HG03575 (cell line): Measurements from ENCODE around the gene CSNK2A2.

ENCODE experiments used
- ATAC-seq: cut with Tn5 transposase; IDR thresholded peaks from one replicate; pipeline ENCODE4 v1.9.1; 2021; ENCODE audit not compliant: unreplicated experiment, insufficient number of reproducible peaks, low FRiP score; ENCODE audit errors: extremely low read depth

CSNK2A2 gene

DNA sequence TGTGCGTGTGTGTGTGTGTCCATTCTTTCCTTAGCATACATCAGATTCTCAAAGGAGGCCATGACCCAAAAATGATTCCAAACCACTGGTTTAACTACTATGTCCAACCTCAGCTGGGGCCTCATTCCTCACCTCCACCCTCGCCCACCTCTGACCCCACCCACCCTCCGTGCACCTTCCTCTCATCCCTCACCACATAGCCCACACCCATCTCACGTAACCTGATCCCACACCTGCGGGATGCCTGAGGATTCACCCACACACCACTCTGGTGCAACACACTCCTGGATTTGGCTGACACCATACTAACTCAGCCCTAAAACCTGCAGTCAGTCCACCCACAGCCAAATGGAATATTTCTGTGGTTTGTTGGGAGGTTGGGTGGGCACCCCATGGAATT lies 3.3 kb upstream of the CSNK2A2 start:
- no peak for ATAC-seq

DNA sequence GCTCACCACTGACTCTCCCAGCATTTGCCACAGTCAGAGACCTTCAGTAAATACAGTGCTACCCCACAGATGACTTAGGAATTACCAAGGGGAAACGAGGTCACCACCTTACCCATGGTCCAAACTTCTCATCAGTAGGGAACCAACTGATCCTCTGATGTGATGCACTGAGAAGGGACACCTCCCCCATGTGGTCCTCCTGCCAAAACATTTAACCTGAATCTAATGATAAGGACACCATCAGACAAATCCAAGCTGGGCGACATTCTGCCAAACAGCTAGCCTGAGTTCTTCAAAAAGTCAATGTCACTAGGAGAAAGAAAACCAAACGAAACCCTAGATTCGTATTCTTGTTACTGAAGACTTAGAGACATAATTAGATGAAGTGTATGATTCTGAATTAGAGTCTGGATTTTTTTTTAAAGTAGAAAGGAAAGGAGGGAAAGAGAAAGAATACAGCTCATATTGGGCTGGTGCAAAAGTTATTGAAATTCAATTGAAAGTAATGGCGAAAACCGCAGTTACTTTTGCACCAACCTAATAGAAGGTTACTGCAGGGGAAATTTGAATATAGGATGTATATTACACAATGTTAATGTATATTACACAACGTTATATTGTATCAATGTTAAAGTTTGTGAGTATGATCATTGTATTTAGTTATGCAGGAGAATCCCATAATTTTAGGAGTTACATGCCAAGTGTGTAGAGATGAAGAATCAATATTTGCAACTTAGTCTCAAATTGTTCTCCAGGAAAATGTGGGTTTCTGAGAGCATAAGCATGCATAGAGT lies 2.3 kb upstream of the CSNK2A2 start:
- ATAC-seq = no peak

DNA sequence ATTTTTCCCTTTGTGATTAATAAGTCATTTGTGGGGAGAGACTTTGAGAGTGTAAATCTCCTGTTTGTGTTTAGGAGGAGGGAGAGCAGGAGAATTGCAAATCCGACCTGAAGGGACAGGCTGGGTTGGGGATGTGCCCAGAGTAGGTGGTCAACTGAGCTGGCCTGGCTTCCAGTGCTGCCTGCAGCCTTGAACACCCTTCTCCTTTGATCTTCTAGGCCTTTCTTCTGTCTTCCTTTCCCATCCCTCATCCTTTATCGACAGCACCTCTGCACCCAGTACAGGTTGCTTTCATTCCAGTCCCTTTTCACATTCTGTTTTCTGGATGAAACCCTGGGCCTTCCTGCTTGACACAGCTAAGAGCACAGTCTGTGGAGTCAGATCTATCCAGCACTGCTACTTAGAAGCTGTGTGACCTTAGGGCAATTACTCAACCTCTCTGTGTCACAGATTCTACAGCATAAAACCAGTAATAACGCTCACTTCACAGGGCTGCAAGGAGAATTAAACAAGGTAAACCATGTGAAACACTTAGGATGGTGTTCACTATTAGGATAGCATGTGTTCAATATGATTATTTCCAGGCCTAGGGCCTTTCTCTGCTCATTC lies 1.0 kb upstream of the CSNK2A2 start:
- ATAC-seq = no peak

DNA sequence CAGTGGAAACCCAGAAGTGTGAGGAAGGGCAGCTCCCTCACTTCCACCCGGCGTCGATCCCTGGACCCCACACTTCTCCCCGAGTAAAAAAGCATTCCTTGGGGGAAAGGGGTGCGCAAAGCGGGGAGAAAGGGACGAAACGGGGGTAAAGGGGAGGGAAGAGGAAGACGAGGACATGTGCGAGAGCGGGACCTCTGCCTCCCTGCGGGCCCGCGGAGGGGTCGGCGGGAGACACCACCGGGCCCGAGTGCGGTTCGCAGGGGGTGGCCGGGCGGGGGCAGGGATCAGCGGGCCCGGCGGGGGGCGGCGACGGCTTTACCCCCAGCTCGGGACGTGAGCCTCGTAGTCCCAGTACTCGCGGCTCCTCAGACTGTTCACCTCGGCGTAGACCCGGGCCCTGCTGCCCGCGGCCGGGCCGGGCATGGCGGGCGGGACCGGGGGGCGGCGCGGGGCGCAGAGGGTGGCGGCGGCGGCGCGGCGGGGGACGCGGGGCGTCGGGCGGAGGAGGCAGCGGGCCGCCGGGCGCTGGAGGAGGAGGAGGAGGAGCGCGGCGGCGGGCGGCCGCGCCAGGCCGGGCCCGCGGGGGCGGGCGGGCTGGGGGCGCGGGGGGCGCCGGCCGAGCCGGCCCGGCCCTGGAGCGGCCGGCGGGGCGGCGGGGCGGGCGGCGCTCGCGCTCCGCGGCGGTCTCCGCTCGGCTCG lies 443 bp downstream of the CSNK2A2 start:
- no peak for ATAC-seq

DNA sequence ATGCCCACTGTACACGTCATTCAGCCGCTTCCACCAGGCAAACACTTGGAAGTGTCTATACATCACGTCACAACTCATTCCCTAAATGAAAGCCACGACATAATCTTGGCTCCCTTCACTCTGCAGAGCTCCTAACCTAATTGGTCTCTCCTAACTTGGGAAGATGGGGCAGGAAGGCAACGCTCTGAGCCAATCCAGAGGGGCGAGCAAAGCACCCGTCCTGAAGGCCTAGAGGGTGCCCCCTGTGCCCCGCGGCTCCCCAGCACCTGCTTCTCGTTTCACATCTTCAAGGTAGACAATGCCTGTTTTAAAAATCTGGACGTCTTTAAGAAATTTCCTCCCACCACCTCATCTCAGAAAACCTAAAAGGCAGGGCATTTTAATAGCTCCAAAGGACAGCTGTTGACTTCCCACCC lies 1.0 kb downstream of the CSNK2A2 start:
- ATAC-seq = no peak

DNA sequence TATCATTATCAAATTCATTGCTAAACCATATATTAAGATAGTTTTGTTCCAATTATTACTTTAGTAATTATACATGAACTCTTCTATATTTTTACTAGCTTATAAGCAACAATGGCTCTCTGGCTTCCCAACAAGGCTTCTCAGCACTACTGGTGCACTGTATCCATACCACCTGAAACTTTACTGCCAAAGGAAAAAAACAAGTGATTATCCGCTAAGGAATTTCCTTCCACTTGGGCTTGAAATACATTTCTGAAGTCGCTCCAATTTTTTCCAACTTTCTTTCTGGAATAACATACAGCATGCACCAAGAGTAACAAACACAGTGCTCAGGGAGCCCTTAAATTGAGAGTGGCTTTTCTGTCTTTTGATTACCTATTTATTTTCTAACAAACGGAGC lies 2.1 kb downstream of the CSNK2A2 start:
- no peak for ATAC-seq

DNA sequence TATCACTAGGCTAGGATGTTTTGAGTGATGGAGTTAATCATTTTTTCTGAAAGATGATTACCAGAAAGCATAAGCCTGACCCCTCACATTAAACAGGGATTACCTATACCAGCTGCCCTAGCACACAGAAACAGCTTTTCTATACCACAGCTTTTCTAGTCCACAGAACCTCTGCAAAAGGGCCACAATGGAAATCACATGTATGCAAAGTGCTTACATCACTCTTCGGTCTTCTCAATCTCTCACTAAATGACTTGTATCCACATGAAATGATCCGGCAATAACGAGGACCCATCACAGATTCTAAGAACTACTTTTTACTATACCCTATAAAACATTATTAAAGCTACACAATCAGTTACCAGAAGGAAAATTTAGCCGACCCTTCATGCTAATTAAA lies 2.6 kb downstream of the CSNK2A2 start:
- ATAC-seq = no peak

DNA sequence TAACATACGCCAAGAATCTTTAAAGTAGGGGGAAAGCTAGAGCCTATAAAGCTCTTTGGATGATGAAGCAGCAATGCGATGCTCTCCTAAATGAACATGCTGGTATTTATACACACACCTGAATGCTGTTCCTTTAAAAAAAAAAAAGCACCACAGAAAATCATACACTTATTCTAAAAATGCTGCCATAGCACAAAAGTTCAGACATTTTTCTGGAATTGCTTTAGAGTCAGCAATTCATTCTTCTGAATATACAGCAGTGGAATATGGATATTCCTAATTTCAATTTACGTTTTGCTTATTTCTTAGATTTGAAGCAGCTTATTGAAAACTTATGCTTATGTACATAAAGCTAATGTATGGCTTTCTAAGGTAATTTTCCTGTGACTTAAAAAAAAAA lies 3.1 kb downstream of the CSNK2A2 start:
- ATAC-seq = no peak

DNA sequence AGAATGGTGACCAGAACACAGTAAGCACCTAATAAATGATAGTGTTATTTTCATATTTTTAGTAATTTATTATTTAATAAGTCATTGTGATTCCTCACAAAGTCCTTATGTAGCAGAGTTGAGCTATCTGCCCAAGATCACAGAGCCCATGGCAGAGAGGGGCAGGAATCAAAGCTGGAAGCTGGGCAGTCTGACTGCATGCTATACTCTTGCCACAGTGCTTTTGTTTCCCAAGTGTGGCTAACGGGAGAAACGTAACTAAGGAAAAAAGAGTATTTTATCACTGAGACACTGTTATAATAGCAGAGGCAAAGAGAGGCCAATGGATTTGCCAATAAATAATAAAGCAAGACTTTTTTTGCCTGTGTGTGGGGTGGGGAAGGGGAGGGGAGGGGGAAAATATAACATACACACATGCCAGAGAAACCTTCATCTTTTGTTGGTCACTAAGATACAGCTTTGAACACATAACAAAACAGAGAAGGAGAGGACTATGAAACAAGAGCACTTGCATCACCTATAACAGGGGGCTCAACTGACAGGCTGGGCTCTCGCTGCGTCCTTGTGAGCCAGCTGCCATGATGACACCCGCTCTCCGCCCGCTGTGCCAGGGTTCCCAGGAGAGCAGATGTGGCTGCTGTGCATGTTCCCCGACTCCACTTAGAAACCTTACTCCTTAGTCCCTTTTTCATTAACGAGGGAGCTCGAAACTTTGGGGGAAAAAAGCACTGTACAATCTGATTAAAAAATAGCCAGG lies 10.1 kb downstream of the CSNK2A2 start:
- ATAC-seq = no peak

DNA sequence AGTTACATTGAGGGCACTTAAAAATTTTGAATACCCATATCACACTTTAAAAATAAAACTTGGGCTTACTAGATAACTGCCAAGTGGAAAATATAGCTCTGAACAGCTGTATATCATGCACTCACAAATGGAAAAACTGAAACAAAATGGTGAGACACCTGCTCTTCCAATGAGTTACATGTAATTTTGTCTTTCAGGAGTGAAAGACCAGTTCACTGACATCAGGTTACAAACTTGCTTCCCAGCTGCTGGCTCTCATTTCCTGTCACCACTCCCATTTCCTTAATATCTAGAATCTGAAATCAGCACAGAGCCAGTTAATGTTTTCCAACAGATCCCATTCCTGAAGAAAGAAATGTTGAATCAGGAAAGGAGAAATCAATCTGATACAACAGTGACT lies 10.8 kb downstream of the CSNK2A2 start:
- no peak for ATAC-seq

DNA sequence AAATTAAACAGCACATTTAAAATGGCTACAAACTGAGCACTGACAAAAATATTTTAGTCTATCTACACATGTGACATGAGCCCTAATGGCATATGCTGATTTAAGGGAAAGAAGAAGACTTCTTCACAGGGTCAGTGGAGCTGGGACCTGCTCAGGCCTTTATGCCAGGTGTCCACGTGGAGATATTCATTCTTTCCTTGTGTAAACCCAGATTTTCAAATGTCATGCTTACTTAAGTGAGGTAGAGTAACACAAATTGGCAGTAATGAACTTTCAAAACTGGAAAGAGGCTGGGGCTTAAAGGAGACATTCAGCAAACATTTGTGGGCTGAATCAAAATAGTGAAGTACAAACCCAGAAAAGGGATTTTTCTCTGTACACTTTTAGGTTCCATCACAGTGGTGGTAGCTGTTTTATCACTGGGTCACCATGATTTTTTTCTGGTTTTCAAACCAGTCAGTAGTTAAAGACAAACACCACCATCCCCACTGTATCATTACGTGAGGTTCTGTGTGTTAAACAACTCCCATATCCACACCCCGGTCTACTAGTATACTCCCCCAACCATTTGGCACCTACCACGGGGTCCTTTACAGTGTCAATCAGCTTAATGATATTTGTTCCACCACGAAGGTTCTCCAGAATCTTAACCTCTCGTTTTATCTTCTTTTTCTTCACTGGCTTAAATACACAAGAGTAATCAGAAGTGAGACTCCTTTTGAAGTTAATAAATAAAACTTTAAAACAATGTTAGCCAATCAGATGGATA lies 11.5 kb downstream of the CSNK2A2 start:
- no peak for ATAC-seq

DNA sequence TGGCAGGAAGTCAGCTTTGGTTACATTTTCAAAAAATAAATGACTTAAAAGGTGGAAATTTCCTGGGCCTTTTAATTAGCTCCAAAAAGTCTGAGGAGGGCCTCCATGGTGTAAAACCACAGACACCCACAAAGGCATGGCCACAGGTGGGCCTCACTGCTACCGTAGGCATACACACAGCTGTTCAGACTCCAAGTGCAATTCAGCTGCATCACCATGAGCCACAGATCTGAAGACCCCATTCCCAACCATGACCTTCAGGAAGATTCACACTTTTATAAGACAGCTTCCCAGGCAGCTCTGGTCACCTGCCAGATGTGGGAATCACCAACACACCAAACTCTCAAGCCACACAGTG lies 20.6 kb downstream of the CSNK2A2 start:
- no peak for ATAC-seq

DNA sequence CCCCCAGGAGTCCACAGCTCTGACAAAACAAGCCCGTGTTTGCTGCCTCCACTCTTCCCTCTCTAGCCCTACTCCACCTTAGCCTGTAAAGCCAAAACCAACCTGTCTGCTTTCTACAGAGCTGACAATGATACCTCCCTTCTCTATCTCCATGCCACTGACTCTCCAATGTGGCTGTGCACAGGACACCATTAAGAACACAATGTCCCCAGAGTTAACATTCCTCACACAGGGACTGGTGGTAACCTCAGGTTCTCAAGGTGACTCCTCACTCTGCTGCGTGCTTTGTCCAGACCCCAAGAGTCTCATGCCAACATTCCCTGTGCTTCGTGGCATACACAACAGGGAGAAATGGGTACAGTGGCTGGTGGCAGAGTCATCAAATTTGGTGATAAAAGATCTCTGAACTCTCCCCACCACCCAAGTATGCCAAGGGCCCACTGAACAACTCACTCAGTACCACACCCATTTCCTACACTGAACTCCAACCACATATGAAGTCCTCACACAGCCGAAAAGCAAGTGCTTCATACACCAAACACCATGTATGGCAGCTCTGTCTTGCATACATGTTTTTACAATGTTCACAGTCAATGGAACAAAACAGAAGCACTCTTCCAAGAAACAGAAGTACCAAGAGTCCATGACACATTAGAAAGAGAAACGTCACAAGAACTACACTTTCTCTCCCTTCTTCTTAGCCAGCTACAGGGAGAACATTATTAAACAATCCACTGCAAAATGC lies 21.1 kb downstream of the CSNK2A2 start:
- ATAC-seq = no peak

DNA sequence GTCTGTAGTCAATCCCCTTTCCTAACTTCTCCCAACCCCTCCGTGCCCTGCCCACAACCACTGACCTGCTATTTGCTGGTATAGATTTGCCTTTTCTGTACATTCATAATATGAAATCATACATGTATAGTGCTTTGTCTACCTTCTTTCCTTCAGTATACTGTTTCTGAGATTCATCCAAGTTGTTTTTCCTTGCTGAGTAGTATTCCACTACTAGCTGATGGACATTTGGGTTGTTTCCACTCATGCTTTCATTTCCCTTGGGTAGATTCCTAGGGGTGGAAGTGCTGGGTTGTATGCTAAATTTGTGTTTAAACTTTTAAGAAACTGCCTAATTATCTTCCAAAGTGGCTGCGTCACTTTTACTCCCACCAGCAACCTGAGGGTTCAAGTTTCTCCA lies 27.7 kb downstream of the CSNK2A2 start:
- no peak for ATAC-seq

DNA sequence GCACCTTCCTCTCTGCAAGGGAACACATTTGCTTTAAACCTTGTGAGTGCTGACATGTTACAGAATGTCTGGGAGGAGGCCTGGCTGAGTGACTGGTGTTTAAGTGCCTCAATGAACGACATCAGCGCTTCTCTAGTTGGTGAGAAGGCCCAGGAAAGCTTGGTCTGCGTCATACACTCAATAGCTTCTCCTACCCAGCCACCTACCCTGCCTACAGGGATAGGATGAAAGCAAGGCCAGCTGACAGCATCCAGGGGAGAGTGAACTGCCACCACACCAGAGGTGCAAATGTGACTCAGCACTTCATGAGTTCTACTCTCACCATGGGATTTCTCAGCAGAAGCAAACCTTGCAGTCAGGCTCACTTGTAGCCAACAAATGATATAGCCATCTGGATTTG lies 37.1 kb downstream of the CSNK2A2 start:
- no peak for ATAC-seq

DNA sequence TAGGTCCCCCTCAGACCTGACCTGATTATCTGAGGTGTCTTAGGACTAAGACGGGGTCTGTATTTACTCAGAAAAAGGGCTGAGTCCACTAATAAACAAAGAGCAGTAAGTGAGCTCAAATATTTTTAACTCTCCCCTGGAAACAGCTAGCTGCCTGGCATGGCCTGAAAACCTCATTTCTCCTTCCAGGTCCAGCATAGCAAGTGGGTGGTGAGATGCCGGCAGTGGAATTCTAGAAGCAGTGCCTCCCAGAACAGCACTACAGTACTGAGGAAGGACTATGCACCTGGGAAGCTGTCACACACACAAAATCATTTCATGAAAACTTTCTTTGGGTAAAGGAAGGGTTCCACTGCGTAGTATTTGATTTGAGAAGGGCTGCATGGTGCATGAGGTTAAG lies 39.2 kb downstream of the CSNK2A2 start:
- no peak for ATAC-seq

DNA sequence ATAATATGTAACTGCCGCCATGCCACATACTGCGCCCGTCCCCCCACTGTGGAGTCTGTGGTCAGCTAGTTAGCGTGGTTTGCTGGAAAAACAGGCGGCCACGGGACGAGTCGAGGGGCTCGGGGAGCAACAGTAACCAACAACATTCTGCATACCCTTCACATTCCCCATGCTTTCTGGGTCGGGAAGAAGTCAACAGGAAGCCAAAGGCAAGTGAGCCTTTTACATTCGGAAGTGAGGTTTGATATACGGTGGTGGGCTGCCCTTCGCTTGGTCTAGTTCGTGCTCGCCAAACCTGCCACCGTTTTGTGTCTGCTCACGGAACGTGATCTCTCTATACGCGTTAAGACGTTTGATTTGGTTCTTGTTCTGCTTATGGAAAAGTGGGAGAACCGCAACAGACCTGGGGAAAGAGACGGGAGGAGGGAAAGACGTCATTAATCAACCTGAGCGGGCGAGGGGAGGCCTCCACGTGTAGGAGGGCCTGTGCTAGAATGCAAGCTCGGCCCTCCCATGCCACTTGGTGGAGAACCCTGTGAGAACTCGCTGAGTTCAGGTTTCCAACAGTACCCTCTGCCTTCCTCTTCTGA lies 39.9 kb downstream of the CSNK2A2 start:
- ATAC-seq = no peak

DNA sequence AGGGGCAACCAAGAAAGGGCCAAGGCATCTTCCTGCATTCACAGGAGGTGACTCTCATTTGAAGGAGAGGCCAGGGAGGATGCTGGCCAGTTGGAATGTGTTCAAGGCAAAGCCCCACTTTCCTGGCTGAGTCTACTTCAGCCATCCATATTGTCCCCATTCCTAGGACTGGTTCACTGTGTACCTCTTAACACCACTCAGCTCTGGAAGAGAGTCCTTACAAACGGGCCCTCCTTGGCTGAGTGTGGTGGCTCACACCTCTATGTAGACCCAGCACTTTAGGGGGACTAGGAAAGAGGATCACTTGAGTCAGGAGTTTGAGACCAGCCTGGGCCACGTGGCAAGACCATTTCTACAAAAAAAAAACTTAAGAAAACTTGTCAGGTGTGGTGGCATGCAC lies 40.7 kb downstream of the CSNK2A2 start:
- ATAC-seq = no peak
